ENCODE results near the gene AQP1. TPM values are rescaled to one million over a fixed set of nuclear protein-coding genes. Genes with fewer than 3 reads are reported as not detected.

AQP1 gene
- total and polyA plus RNA-seq, 2 of the 8 experiments (the other 6 are each of a cell fraction or from before 2014, with no cell fraction given), result 0.18 to 0.19 TPM

DNA sequence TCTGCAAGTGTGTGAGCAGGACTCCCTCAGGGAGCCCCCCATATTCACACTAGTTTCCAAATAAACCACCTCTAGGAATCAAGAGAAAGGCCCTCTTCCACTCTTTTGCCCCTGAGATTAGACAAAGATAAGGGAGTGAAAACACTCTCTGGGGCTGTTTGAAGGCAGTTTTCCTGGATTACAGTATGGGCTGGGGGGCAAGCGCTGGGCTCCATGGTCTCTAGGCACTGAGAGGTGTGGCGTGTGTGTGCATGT, 1.0 kb downstream of the AQP1 start:
- Histone ChIP-seq H3K36me3 (ENCODE audit: control insufficient read depth in 2 of 4, insufficient read depth in 4 of 4, low read length in 3 of 4) (no peaks in the 10 kb centered on the region), H2AFZ (ENCODE audit: low read length) (no peak overlapping the region), H2BK12ac (ENCODE audit: low read depth, low read length) (no peak overlapping the region), H3K23me2 (ENCODE audit: low read depth, low read length) (no peaks in the 10 kb centered on the region; the same call in 1 of the 2 replicates), H2AK5ac (ENCODE audit: low read depth, low read length) (no peak overlapping the region), H3K27ac (ENCODE audit: low read depth, low read length) (no peak overlapping the region), H3K4ac (replicated peaks; ENCODE audit: insufficient read length, low read depth, low read length) (no peak overlapping the region), H3K18ac (ENCODE audit: extremely low read depth, low read length) (no peak overlapping the region), H3K56ac (replicated peaks; ENCODE audit: insufficient read length, low read depth, low read length) (no peak overlapping the region), H3K9me3 (ENCODE audit: insufficient read depth in 2 of 2, low read depth in 1 of 2, low read length in 1 of 2) (no peaks in the 10 kb centered on the region), H2BK20ac (ENCODE audit: low read length) (no peak overlapping the region), H2BK15ac (ENCODE audit: low read length) (no peak overlapping the region), H3K4me3 (ENCODE audit: extremely low read depth in 1 of 4, insufficient read depth in 2 of 4, low read depth in 3 of 4, low read length in 4 of 4) (no peak overlapping the region), H2BK120ac (replicated peaks; ENCODE audit: low read depth, low read length) (no peak overlapping the region), H4K91ac (replicated peaks; ENCODE audit: insufficient read length, low read length) (no peak overlapping the region), H3K23ac (ENCODE audit: insufficient read length) (no peak overlapping the region), H4K20me1 (replicated peaks in 1 of 2; ENCODE audit: control insufficient read depth in 1 of 2, insufficient read depth in 2 of 2, low read length in 2 of 2) (peaks cover 0 to 4% of the 10 kb centered on the region in 2 experiments), H3K79me2 (ENCODE audit: control insufficient read depth in 1 of 2, insufficient read depth in 2 of 2, low read length in 2 of 2) (no peaks in the 10 kb centered on the region), H3K4me2 (ENCODE audit: insufficient read depth in 1 of 2, low read depth in 2 of 2, low read length in 2 of 2) (no peak overlapping the region), H4K8ac (ENCODE audit: extremely low read depth, insufficient read depth, low read length) (no peak overlapping the region), H3K4me1 (replicated peaks in 1 of 4; ENCODE audit: control insufficient read depth in 3 of 4, insufficient read depth in 4 of 4, low read length in 3 of 4) (peaks cover 0 to 13% (median 4%) of the 10 kb centered on the region in 4 experiments; a peak in 4 of 7 replicates), H4K5ac (ENCODE audit: insufficient read length, low read depth, low read length) (no peak overlapping the region), H3K79me1 (ENCODE audit: low read depth, low read length) (no peaks in the 10 kb centered on the region), H2BK5ac (ENCODE audit: low read depth, low read length) (no peak overlapping the region), H3K9ac (replicated peaks in 1 of 4; ENCODE audit: extremely low read depth in 1 of 4, low read depth in 3 of 4, low read length in 3 of 4) (no peak overlapping the region), H3K14ac (ENCODE audit: insufficient read length) (no peak overlapping the region), H3K27me3 (replicated peaks in 1 of 4; ENCODE audit: control insufficient read depth in 3 of 4, extremely low read depth in 1 of 4, insufficient read depth in 3 of 4, low read length in 3 of 4) (peaks cover 0 to 1% (median 0%) of the 10 kb centered on the region in 4 experiments; a peak in 1 of 7 replicates)
- 97% methylated on average over 2 of the region's 2 CpGs; no CpG with 5 or more reads in 1 of the 2 experiments for WGBS, 2 experiments (ENCODE audit: extremely low coverage in 1 of 2, insufficient coverage in 1 of 2, insufficient read length in 1 of 2, insufficient replicate concordance in 2 of 2, low coverage in 1 of 2, low lambda C conversion rate in 2 of 2, missing lambda C conversion rate in 1 of 2)
- ChIA-PET POLR2A (ENCODE audit: partially characterized antibody) (no interaction called here), CTCF (ENCODE audit: partially characterized antibody) (interaction anchor here (0.8 to 2.8 kb wide), 5 partner anchors 10 to 122 kb away, joined by 3 to 16 read pairs (median 3); no protein-coding TSS in a partner anchor)
- DNase-seq (ENCODE audit: low read depth in 1 of 2, low spot score in 2 of 2) (no peak), FAIRE-seq (no peak)
- TF ChIP-seq EP300 (IDR thresholded peaks at IDR 0.05; ENCODE audit: borderline replicate concordance in 1 of 2, low read depth in 2 of 2, low read length in 2 of 2) (no peak), EGR1 (IDR thresholded peaks at IDR 0.05; ENCODE audit: borderline replicate concordance, low read depth, low read length) (no peak), BCL11A (IDR thresholded peaks at IDR 0.05; ENCODE audit: low read depth in 2 of 2, low read length in 2 of 2) (no peak), POU5F1 (IDR thresholded peaks at IDR 0.05; ENCODE audit: low read depth, low read length) (no peak), CEBPB (IDR thresholded peaks at IDR 0.05; ENCODE audit: low read depth, low read length) (no peak), SAP30 (IDR thresholded peaks at IDR 0.05; ENCODE audit: insufficient read depth, insufficient replicate concordance, low read length) (no peak), CBX8 (IDR thresholded peaks at IDR 0.05; ENCODE audit: borderline replicate concordance, low read depth, low read length) (no peak), RAD21 (IDR thresholded peaks at IDR 0.05 in 1 of 2, conservative IDR thresholded peaks at IDR 0.05 in 1 of 2; ENCODE audit: low read depth in 2 of 2, low read length in 2 of 2) (no peak), ASH2L (IDR thresholded peaks at IDR 0.05; ENCODE audit: low read length) (no peak), CREB1 (IDR thresholded peaks at IDR 0.05) (no peak), MAFK (IDR thresholded peaks at IDR 0.05; ENCODE audit: low read depth, low read length) (no peak), SP1 (IDR thresholded peaks at IDR 0.05; ENCODE audit: low read depth, low read length) (no peak), GABPA (IDR thresholded peaks at IDR 0.05; ENCODE audit: borderline replicate concordance, insufficient read depth, low read length) (no peak), SP2 (IDR thresholded peaks at IDR 0.05; ENCODE audit: low read length) (no peak)
